GM12878 (cell line): Measurements from ENCODE around the gene ACADM. TPM values are rescaled to one million over a fixed set of nuclear protein-coding genes. Genes with fewer than 3 reads are reported as not detected.

Experiments
- ATF7 ChIP-seq: fragments of 450-650 bp; IDR thresholded peaks from 2 replicates; pipeline ENCODE4 v1.6.1; 2016; ENCODE audit warnings: low read depth, mild to moderate bottlenecking
- CHD1 ChIP-seq: IDR thresholded peaks from 2 replicates; pipeline ENCODE4 v1.6.1; 2012; ENCODE audit warnings: low read depth, low read length, improper control_type of control experiment
- CHD2 ChIP-seq: IDR thresholded peaks from 2 replicates; pipeline ENCODE4 v1.6.1; 2011; ENCODE audit warnings: low read depth, low read length, improper control_type of control experiment, borderline replicate concordance
- CHD4 ChIP-seq: fragments of 200-600 bp; sonication (generic); IDR thresholded peaks from 2 replicates; pipeline ENCODE4 v1.6.1; 2016; ENCODE audit warnings: mild to moderate bottlenecking
- CTCF ChIP-seq, 3 experiments: IDR thresholded peaks in 2 of 3; conservative IDR thresholded peaks in 1 of 3; 2 replicates each; pipeline ENCODE4 v1.5.1; 2011; ENCODE audit warnings: low read depth in 3 of 3, low read length in 3 of 3, mild to moderate bottlenecking in 3 of 3, control low read depth in 2 of 3, moderate library complexity in 2 of 3, inconsistent platforms in 1 of 3, mixed read lengths in 1 of 3; ENCODE audit not compliant: control insufficient read depth in 2 of 3, insufficient read depth in 1 of 3; ENCODE audit errors: extremely low read depth in 1 of 3
- CUX1 ChIP-seq: IDR thresholded peaks from 2 replicates; pipeline ENCODE4 v1.6.1; 2012; ENCODE audit warnings: improper control_type of control experiment, low read depth, low read length; ENCODE audit not compliant: insufficient replicate concordance
- EED ChIP-seq: sonication (generic); IDR thresholded peaks from 2 replicates; pipeline ENCODE4 v1.6.1; 2016; ENCODE audit warnings: antibody characterized with exemption, low read depth
- HCFC1 ChIP-seq: fragments of 150-350 bp; IDR thresholded peaks from 2 replicates; pipeline ENCODE4 v1.6.1; 2014; ENCODE audit warnings: low read length
- IKZF2 ChIP-seq, 2 experiments: fragments of 450-650 bp; IDR thresholded peaks; 2 replicates each; pipeline ENCODE4 v1.6.1; 2017; ENCODE audit warnings: mild to moderate bottlenecking in 2 of 2, moderate library complexity in 2 of 2
- IRF5 ChIP-seq: fragments of 450-650 bp; IDR thresholded peaks from 2 replicates; pipeline ENCODE4 v1.6.1; 2017; ENCODE audit warnings: borderline replicate concordance
- JUND ChIP-seq: IDR thresholded peaks from 2 replicates; pipeline ENCODE4 v1.6.1; 2012; ENCODE audit warnings: low read depth, mild to moderate bottlenecking, low read length, improper control_type of control experiment, moderate library complexity
- MLLT1 ChIP-seq: fragments of 450-650 bp; IDR thresholded peaks from 2 replicates; pipeline ENCODE4 v1.6.1; 2016; ENCODE audit warnings: mild to moderate bottlenecking
- MTA3 ChIP-seq: IDR thresholded peaks from 2 replicates; pipeline ENCODE4 v1.6.1; 2012; ENCODE audit warnings: low read length, inconsistent platforms, borderline replicate concordance
- NRF1 ChIP-seq: conservative IDR thresholded peaks from 2 replicates; pipeline ENCODE4 v1.6.1; 2011; ENCODE audit warnings: mild to moderate bottlenecking, low read depth, low read length, improper control_type of control experiment
- POU2F2 ChIP-seq: IDR thresholded peaks from 3 replicates; pipeline ENCODE4 v1.6.1; 2011; ENCODE audit warnings: low read depth, mild to moderate bottlenecking, low read length, borderline replicate concordance
- SMAD5 ChIP-seq: IDR thresholded peaks from 2 replicates; pipeline ENCODE4 v1.6.1; 2016; ENCODE audit warnings: antibody characterized with exemption, low read depth
- SMC3 ChIP-seq: IDR thresholded peaks from 2 replicates; pipeline ENCODE4 v1.6.1; 2011; ENCODE audit warnings: low read length, improper control_type of control experiment, borderline replicate concordance
- SPI1 ChIP-seq: IDR thresholded peaks from 2 replicates; pipeline ENCODE4 v1.6.1; 2011; ENCODE audit warnings: low read depth, mild to moderate bottlenecking, low read length, moderate library complexity, borderline replicate concordance; ENCODE audit not compliant: insufficient read depth
- STAT3 ChIP-seq: IDR thresholded peaks from 2 replicates; pipeline ENCODE4 v1.6.1; 2011; ENCODE audit warnings: low read depth, low read length, improper control_type of control experiment
- ZBED1 ChIP-seq: IDR thresholded peaks from 2 replicates; pipeline ENCODE4 v1.6.1; 2016; ENCODE audit warnings: borderline replicate concordance
- ZNF24 ChIP-seq: fragments of 450-650 bp; IDR thresholded peaks from 2 replicates; pipeline ENCODE4 v1.6.1; 2017; ENCODE audit warnings: antibody characterized with exemption, mild to moderate bottlenecking
- polyA plus RNA-seq, 11 experiments: library from polyadenylated mRNA; depleted of rRNA in 4 of 11; unstranded in 6 of 11; stranded (reverse) in 5 of 11; fragments of >200 nt; fragmentation: Nextera tagmentation in 4 of 11; fragmentation: Illumina TruSeq in 1 of 11; extraction: Ambion mirVana in 4 of 11; extraction: Trizol in 1 of 11; gene quantifications; 1 replicate in 1 of 11; 2 replicates in 10 of 11; pipeline versions ENCODE4 v1.2.1 to v1.2.3, GENCODE V29; 2011 to 2016; ENCODE audit warnings: inconsistent platforms in 2 of 11, missing spikeins in 2 of 11, low read depth in 1 of 11
- total RNA-seq, 4 experiments: library from RNA; depleted of rRNA in 3 of 4; stranded (reverse); fragments of >200 nt in 3 of 4; fragmentation: Illumina TruSeq in 1 of 4; extraction: Trizol in 1 of 4; gene quantifications; 2 replicates each; pipeline versions ENCODE4 v1.2.1 to v1.2.3, GENCODE V29; 2013 to 2021

ACADM gene
- total and polyA plus RNA-seq, 10 of the 15 experiments (the other 5 are each of a cell fraction or from before 2014, with no cell fraction given), result 119 to 245 (median 204) TPM

GRCh38 chr1:75796376-75797272 is 72.1 kb downstream of the ACADM start, which contains the start of gene MSH4 (continued):
- TF ChIP-seq CHD1 (no peak), CUX1 (no peak), SMAD5 (no peak; the same call in 1 of the 2 replicates), HCFC1 (no peak), EED (no peak), CHD4 (no peak), CTCF (IDR thresholded peaks at IDR 0.05 in 2 of 3, conservative IDR thresholded peaks at IDR 0.05 in 1 of 3; ENCODE audit: control insufficient read depth in 2 of 3, extremely low read depth in 1 of 3, insufficient read depth in 1 of 3, low read depth in 3 of 3, low read length in 3 of 3) (no peak), ZBED1 (peak; percentile 92), IRF5 (no peak), ZNF24 (no peak), NRF1 (no peak), JUND (no peak), SPI1 (no peak), ATF7 (no peak), MTA3 (peak; percentile 96), MLLT1 (no peak), SMC3 (no peak), CHD2 (no peak), IKZF2 (IDR thresholded peaks at IDR 0.05) (no peak), POU2F2 (peak; percentile 13; the same call in 1 of the 3 replicates), STAT3 (no peak)
